Glutamatergic neuron (in vitro differentiated cells): ENCODE results near the gene NAV2. TPM values are rescaled to one million over a fixed set of nuclear protein-coding genes. Genes with fewer than 3 reads are reported as not detected.

Experiments
- DNase-seq: peaks from one replicate; pipeline ENCODE4 v3.0.0; 2022
- H3K27ac Mint-ChIP-seq: one replicate; pipeline ENCODE4 v1.8.0; 2020; ENCODE audit warnings: mild to moderate bottlenecking, mixed read lengths, inconsistent platforms; ENCODE audit not compliant: unreplicated experiment
- H3K27me3 Mint-ChIP-seq: one replicate; pipeline ENCODE4 v1.8.0; 2020; ENCODE audit warnings: mild to moderate bottlenecking, moderate library complexity, mixed read lengths, inconsistent platforms; ENCODE audit not compliant: unreplicated experiment
- H3K36me3 Mint-ChIP-seq: one replicate; pipeline ENCODE4 v1.8.0; 2020; ENCODE audit warnings: mild to moderate bottlenecking, mixed read lengths, inconsistent platforms; ENCODE audit not compliant: unreplicated experiment
- H3K4me1 Mint-ChIP-seq: one replicate; pipeline ENCODE4 v1.8.0; 2020; ENCODE audit warnings: mild to moderate bottlenecking, low read depth, mixed read lengths, inconsistent platforms; ENCODE audit not compliant: unreplicated experiment
- H3K4me3 Mint-ChIP-seq: one replicate; pipeline ENCODE4 v1.8.0; 2020; ENCODE audit warnings: mild to moderate bottlenecking, mixed read lengths, inconsistent platforms; ENCODE audit not compliant: unreplicated experiment
- H3K9me3 Mint-ChIP-seq: one replicate; pipeline ENCODE4 v1.8.0; 2020; ENCODE audit warnings: mild to moderate bottlenecking, moderate library complexity, mixed read lengths, inconsistent platforms; ENCODE audit not compliant: unreplicated experiment
- total RNA-seq: library from RNA; stranded (reverse); fragmentation: NEBNext Ultra II Directional; extraction: Animal tissue kit (Norgen Biotek cat#: 25700); gene quantifications from one replicate; pipeline ENCODE4 v1.2.1, GENCODE V29; 2021; ENCODE audit not compliant: unreplicated experiment
- TF ChIP-seq, protein P1 (sequence below): fragments of 200-600 bp; sonication (generic); IDR thresholded peaks from one replicate; pipeline ENCODE4 v1.5.0; 2021; ENCODE audit not compliant: partially characterized antibody, unreplicated experiment

The NAV2 gene
- total RNA-seq, 1 donor from 2014 or later, result 117 TPM

DNA sequence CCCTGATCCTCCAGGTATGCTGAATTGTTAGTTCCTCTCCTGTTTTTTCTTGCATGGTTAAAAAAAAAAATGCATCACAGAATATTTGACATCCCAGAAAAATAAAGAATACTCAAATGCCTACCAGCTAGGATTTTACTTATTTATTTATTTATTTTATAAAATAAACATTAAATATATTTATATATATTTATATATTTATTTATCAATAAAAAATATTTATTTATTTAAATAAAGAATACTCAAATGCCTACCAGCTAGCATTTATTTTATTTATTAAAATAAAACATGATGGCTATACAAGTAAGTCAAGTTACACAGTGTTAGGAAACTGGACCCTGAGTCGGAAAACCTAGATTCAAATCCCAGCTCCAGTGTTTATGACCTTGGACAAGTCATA, 164.1 kb downstream of the NAV2 start:
- no peaks in the 10 kb centered on the region for H3K36me3 Mint-ChIP-seq
- no peak overlapping the region for H3K27ac Mint-ChIP-seq
- no peaks in the 10 kb centered on the region for H3K27me3 Mint-ChIP-seq
- no peak for DNase-seq
- H3K4me3 Mint-ChIP-seq, result no peak overlapping the region
- TF ChIP-seq, protein P1, sequence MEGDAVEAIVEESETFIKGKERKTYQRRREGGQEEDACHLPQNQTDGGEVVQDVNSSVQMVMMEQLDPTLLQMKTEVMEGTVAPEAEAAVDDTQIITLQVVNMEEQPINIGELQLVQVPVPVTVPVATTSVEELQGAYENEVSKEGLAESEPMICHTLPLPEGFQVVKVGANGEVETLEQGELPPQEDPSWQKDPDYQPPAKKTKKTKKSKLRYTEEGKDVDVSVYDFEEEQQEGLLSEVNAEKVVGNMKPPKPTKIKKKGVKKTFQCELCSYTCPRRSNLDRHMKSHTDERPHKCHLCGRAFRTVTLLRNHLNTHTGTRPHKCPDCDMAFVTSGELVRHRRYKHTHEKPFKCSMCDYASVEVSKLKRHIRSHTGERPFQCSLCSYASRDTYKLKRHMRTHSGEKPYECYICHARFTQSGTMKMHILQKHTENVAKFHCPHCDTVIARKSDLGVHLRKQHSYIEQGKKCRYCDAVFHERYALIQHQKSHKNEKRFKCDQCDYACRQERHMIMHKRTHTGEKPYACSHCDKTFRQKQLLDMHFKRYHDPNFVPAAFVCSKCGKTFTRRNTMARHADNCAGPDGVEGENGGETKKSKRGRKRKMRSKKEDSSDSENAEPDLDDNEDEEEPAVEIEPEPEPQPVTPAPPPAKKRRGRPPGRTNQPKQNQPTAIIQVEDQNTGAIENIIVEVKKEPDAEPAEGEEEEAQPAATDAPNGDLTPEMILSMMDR, result no peak
- H3K4me1 Mint-ChIP-seq, result peaks cover 3% of the 10 kb centered on the region
- peaks cover 7% of the 10 kb centered on the region for H3K9me3 Mint-ChIP-seq

DNA sequence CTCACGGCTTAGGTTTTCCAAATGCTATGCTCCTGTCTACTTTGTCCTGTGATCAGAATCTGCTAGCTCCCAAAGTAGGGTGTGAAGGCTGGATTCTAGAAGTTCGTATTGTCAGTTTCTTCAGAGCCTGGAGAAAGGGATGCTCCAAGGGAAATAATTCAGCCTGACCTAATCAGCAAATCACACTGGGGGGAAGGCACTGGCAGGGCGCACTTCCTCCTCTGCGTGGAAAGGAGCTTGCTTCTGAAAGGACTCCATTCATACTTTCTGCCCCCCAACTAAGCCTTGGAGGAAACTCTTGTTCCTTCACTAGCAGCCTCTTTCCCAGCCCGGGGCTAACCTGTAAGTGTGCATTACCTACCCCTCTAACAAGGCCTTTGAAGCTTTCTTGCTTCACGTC, 165.9 kb downstream of the NAV2 start:
- no peaks in the 10 kb centered on the region for H3K27me3 Mint-ChIP-seq
- no peak overlapping the region for H3K4me3 Mint-ChIP-seq
- DNase-seq, result no peak
- H3K36me3 Mint-ChIP-seq, result no peaks in the 10 kb centered on the region
- H3K9me3 Mint-ChIP-seq, result peaks cover 10% of the 10 kb centered on the region
- H3K4me1 Mint-ChIP-seq, result no peaks in the 10 kb centered on the region
- TF ChIP-seq, protein P1, result no peak
- H3K27ac Mint-ChIP-seq, result no peak overlapping the region

DNA sequence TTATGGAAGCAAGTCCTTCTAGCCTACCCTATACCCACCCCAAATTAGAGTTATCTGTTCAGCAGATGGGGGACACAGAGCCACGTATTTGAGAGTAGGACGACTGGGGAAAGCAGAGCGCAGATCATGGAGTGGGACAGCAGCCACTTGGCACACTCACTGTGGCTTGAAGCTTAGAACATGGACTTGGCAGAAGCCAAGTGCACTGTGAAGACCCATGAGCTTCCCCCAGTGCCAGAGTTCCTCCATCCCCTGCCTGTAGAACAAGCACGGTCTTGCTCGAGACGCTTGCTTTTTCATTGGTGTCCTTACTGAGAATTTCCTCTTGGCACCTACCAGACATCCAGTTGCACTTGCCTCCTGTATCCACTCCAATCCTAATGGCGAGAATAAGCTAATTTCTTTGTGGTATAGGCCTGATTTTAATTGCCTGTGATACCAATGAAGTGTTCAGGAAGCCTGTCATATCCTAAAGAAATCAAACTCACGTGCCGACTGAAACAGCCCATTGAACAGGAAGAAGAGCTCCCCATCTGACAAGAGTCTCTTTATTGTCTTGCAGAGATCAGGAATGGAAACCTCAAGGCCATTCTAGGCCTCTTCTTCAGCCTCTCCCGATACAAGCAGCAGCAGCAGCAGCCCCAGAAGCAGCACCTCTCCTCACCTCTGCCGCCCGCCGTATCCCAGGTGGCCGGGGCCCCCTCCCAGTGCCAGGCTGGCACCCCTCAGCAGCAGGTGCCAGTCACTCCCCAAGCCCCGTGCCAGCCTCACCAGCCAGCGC, 166.9 kb downstream of the NAV2 start:
- Mint-ChIP-seq H3K4me1 (no peaks in the 10 kb centered on the region), H3K27ac (no peak overlapping the region), H3K4me3 (no peak overlapping the region), H3K36me3 (no peaks in the 10 kb centered on the region), H3K9me3 (peaks cover 10% of the 10 kb centered on the region), H3K27me3 (no peaks in the 10 kb centered on the region)
- TF ChIP-seq, protein P1, result no peak
- no peak for DNase-seq

DNA sequence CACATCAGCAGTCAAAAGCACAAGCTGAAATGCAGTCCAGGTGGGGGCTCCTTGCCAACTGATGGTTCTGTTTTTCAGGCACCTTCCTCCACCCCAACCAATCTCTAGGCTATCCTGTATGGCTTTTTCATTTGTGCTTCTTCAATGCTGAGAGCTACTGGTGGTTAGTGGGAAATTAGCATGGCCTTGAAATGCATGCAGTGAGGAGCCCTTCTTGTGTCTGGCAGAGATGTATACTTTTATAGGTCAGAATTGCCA, 167.4 kb downstream of the NAV2 start:
- Mint-ChIP-seq H3K4me1 (no peaks in the 10 kb centered on the region), H3K9me3 (peaks cover 10% of the 10 kb centered on the region), H3K36me3 (no peaks in the 10 kb centered on the region), H3K4me3 (no peak overlapping the region), H3K27ac (no peak overlapping the region), H3K27me3 (no peaks in the 10 kb centered on the region)
- no peak for DNase-seq
- TF ChIP-seq, protein P1, result no peak

DNA sequence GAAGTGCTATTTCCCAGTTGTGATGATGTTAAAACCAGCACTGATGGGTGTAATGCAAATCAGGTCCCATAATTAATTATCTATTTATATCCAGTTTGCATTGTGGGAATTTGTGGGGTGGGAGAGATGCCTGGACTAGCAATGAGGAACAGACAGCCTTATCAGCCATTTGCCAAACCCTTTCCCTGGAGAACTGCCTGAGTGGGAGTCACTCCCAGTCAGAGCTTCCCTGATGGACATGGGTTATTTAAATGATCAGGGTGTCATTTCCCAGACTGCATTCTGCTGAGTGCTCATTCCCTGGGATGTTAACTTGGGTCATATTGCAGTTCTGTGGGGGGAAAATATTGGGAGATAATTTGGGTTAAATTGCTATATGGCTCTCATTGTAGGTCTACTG, 168.5 kb downstream of the NAV2 start:
- peaks cover 10% of the 10 kb centered on the region for H3K9me3 Mint-ChIP-seq
- DNase-seq, result no peak
- H3K36me3 Mint-ChIP-seq, result no peaks in the 10 kb centered on the region
- H3K27me3 Mint-ChIP-seq, result no peaks in the 10 kb centered on the region
- TF ChIP-seq, protein P1, result no peak
- no peaks in the 10 kb centered on the region for H3K4me1 Mint-ChIP-seq
- H3K4me3 Mint-ChIP-seq, result no peak overlapping the region
- no peak overlapping the region for H3K27ac Mint-ChIP-seq
